ENCODE measurements around the gene SPDL1. TPM values are rescaled to one million over a fixed set of nuclear protein-coding genes. Genes with fewer than 3 reads are reported as not detected.

Gene SPDL1
- total RNA-seq, 1 donor = 43.7 TPM

GRCh38 chr5:169651526-169651925 is 68.0 kb downstream of the SPDL1 start:
- peak overlapping the region; percentile 41 for H3K4me3 ChIP-seq (ENCODE audit: low read depth, low read length)
- peak; percentile 27 for DNase-seq (ENCODE audit: low read depth)
- TF ChIP-seq CTCF (IDR thresholded peaks at IDR 0.05; ENCODE audit: insufficient read depth, low read length) = no peak

- no peak for TF ChIP-seq CTCF (IDR thresholded peaks at IDR 0.05; ENCODE audit: insufficient read depth, low read length)
These were observed 68.5 kb downstream of the SPDL1 start for GRCh38 chr5:169652057-169652456.

GRCh38 chr5:169653091-169653490 is 69.5 kb downstream of the SPDL1 start:
- DNase-seq (ENCODE audit: low read depth) = no peak
- no peak for TF ChIP-seq CTCF (IDR thresholded peaks at IDR 0.05; ENCODE audit: insufficient read depth, low read length)
- no peak overlapping the region for H3K4me3 ChIP-seq (ENCODE audit: low read depth, low read length)

More at GRCh38 chr5:169652057-169652456, 68.5 kb downstream of the SPDL1 start:
- no peak overlapping the region for H3K4me3 ChIP-seq (ENCODE audit: low read depth, low read length)
- no peak for DNase-seq (ENCODE audit: low read depth)

Small RNAs within 50 kb of the gene (small RNA-seq; reads per million reads assigned to genes)
- gene RNU6-477P = not detected

Other genes starting within 250 kb of the SPDL1 start
- gene DOCK2, start 53.5 kb downstream of the SPDL1 start, total RNA-seq (ENCODE audit: low replicate concordance) = 0.65 and 4.6 TPM in 2 replicates